DOHH2 (cell line): ENCODE measurements around the gene ART4.

Source experiments
- H3F3A ChIP-seq: fragments of 200-600 bp; sonication (generic), shearing (Covaris generic); 2 replicates; pipeline ENCODE4 v1.6.0; 2016; ENCODE audit warnings: antibody characterized with exemption, mild to moderate bottlenecking; ENCODE audit not compliant: control insufficient read depth, insufficient read depth
- H3K27ac ChIP-seq: fragments of 200-600 bp; sonication (generic); 2 replicates; pipeline ENCODE4 v1.5.1; 2014; ENCODE audit warnings: low read depth, mild to moderate bottlenecking, low read length, moderate library complexity
- H3K27me3 ChIP-seq: fragments of 200-600 bp; sonication (generic); 2 replicates; pipeline ENCODE4 v1.6.1; 2014; ENCODE audit warnings: mild to moderate bottlenecking, low read length, mixed read lengths; ENCODE audit not compliant: control insufficient read depth
- H3K36me3 ChIP-seq: fragments of 200-600 bp; sonication (generic); 2 replicates; pipeline ENCODE4 v1.6.1; 2014; ENCODE audit warnings: mild to moderate bottlenecking, low read length, moderate library complexity, mixed read lengths; ENCODE audit not compliant: control insufficient read depth
- H3K4me1 ChIP-seq: fragments of 200-600 bp; sonication (generic); 2 replicates; pipeline ENCODE4 v1.6.1; 2014; ENCODE audit warnings: mild to moderate bottlenecking, low read length, mixed read lengths; ENCODE audit not compliant: control insufficient read depth
- H3K4me2 ChIP-seq: fragments of 200-600 bp; sonication (generic); 2 replicates; pipeline ENCODE4 v1.6.0; 2014; ENCODE audit warnings: mild to moderate bottlenecking, low read length, moderate library complexity
- H3K4me3 ChIP-seq: fragments of 200-600 bp; sonication (generic); 2 replicates; pipeline ENCODE4 v1.5.1; 2014; ENCODE audit warnings: mild to moderate bottlenecking, low read length, mixed read lengths
- H3K79me2 ChIP-seq: fragments of 200-600 bp; sonication (generic); 2 replicates; pipeline ENCODE4 v1.6.1; 2014; ENCODE audit warnings: mild to moderate bottlenecking, low read length, mixed read lengths; ENCODE audit not compliant: control insufficient read depth
- H3K9me2 ChIP-seq: fragments of 200-600 bp; sonication (generic); replicated peaks from 2 replicates; pipeline ENCODE4 v1.6.1; 2014; ENCODE audit warnings: mild to moderate bottlenecking, low read length, mixed read lengths; ENCODE audit not compliant: control insufficient read depth
- H3K9me3 ChIP-seq: fragments of 200-600 bp; sonication (generic); 2 replicates; pipeline ENCODE4 v1.6.1; 2014; ENCODE audit warnings: antibody characterized with exemption, low read length, mixed read lengths; ENCODE audit not compliant: control insufficient read depth, insufficient read depth
- H4K20me1 ChIP-seq: fragments of 200-600 bp; sonication (generic); 2 replicates; pipeline ENCODE4 v1.6.0; 2014; ENCODE audit warnings: low read depth, mild to moderate bottlenecking, antibody characterized with exemption, low read length, moderate library complexity; ENCODE audit not compliant: control insufficient read depth, insufficient read depth
- CTCF ChIP-seq: fragments of 200-600 bp; sonication (generic); IDR thresholded peaks from one replicate; pipeline ENCODE4 v1.5.1; 2014; ENCODE audit warnings: antibody characterized with exemption, mild to moderate bottlenecking, low read depth, low read length; ENCODE audit not compliant: poor library complexity, severe bottlenecking
- EZH2phosphoT487 ChIP-seq: fragments of 200-600 bp; sonication (generic); IDR thresholded peaks from 2 replicates; pipeline ENCODE4 v1.6.1; 2017; ENCODE audit warnings: borderline replicate concordance, mild to moderate bottlenecking, antibody characterized with exemption, low read length, moderate library complexity, mixed read lengths

Gene ART4

GRCh38 chr12:14854586-14855183, 11.4 kb upstream of the ART4 start:
- H3K9me3 ChIP-seq: 0 out of 2 replicates have a peak, but pooled peaks cover 3% of the 10 kb centered on the region
- H3K4me2 ChIP-seq: peak overlapping the region; percentile 46
- TF ChIP-seq CTCF: no peak
- TF ChIP-seq EZH2phosphoT487: no peak
- H3K4me1 ChIP-seq: peaks cover 32% of the 10 kb centered on the region
- no peaks in the 10 kb centered on the region for H4K20me1 ChIP-seq
- H3K4me3 ChIP-seq: peak overlapping the region; percentile 22
- no peaks in the 10 kb centered on the region for H3K27me3 ChIP-seq
- no peaks in the 10 kb centered on the region for H3K9me2 ChIP-seq
- H3K27ac ChIP-seq: no peak overlapping the region; the same call in 1 of the 2 replicates
- H3F3A ChIP-seq: no peaks in the 10 kb centered on the region
- H3K79me2 ChIP-seq: no peaks in the 10 kb centered on the region
- no peaks in the 10 kb centered on the region for H3K36me3 ChIP-seq

DNA sequence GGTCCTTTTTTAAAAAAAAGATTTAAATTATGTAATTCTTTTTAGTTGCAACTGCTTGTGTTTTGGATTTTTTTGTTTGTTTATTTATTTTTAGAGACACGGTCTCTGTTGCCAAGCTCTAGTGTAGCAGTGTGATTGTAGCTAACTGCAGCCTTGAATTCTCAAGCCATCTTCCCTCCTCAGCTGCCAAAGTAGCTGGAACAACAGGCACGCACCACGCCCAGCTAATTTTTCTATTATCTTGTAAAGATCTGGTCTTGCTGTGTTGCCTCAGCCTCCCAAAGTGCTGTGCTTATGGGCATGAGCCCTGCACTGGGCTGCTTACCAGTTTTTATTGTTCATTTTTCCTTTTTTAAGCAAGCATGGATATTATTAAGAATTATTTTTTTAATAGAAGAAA, 10.6 kb upstream of the ART4 start:
- Histone ChIP-seq H3K36me3 (no peaks in the 10 kb centered on the region), H3K9me3 (0 out of 2 replicates have a peak, but pooled peaks cover under 1% of the 10 kb centered on the region)

GRCh38 chr12:14852880-14853279, 9.6 kb upstream of the ART4 start:
- Histone ChIP-seq H3K4me3 (no peak overlapping the region), H3K27me3 (no peaks in the 10 kb centered on the region), H3K9me3 (no peaks in the 10 kb centered on the region), H3K79me2 (no peaks in the 10 kb centered on the region), H3F3A (no peaks in the 10 kb centered on the region), H3K36me3 (no peaks in the 10 kb centered on the region), H3K27ac (no peak overlapping the region), H3K4me2 (no peak overlapping the region), H4K20me1 (no peaks in the 10 kb centered on the region), H3K9me2 (no peaks in the 10 kb centered on the region), H3K4me1 (peaks cover 19% of the 10 kb centered on the region)
- no peak for TF ChIP-seq CTCF
- no peak for TF ChIP-seq EZH2phosphoT487

More for the DNA sequence above, 10.6 kb upstream of the ART4 start:
- no peak overlapping the region for H3K4me2 ChIP-seq
- no peaks in the 10 kb centered on the region for H3K27me3 ChIP-seq
- H3K4me1 ChIP-seq: peaks cover 30% of the 10 kb centered on the region
- no peaks in the 10 kb centered on the region for H4K20me1 ChIP-seq
- H3K27ac ChIP-seq: no peak overlapping the region
- no peaks in the 10 kb centered on the region for H3F3A ChIP-seq
- no peaks in the 10 kb centered on the region for H3K9me2 ChIP-seq
- H3K4me3 ChIP-seq: no peak overlapping the region
- no peak for TF ChIP-seq EZH2phosphoT487
- TF ChIP-seq CTCF: no peak
- H3K79me2 ChIP-seq: no peaks in the 10 kb centered on the region
